Smooth muscle cell (in vitro differentiated cells): ENCODE measurements around the gene NOTCH4. TPM values are rescaled to one million over a fixed set of nuclear protein-coding genes. Genes with fewer than 3 reads are reported as not detected.
"Not testable (repeated sequence)": the region's sequence is repeated elsewhere in the genome, so short reads cannot be mapped to it uniquely, and the experiment has no call there.

Experiments used
- DNase-seq: peaks from one replicate; lab custom pipeline; 2025; ENCODE audit not compliant: unreplicated experiment; lab: John Stamatoyannopoulos, UW
- H2AFZ ChIP-seq: fragments of 200-600 bp; sonication (generic); 2 replicates; pipeline ENCODE4 v1.6.0; 2016; ENCODE audit warnings: antibody characterized with exemption, low read depth, mild to moderate bottlenecking
- H3F3A ChIP-seq: fragments of 200-600 bp; sonication (generic); 2 replicates; pipeline ENCODE4 v1.6.0; 2017; ENCODE audit warnings: antibody characterized with exemption, low read depth
- H3K27ac ChIP-seq: fragments of 200-600 bp; sonication (generic); 2 replicates; pipeline ENCODE4 v1.5.1; 2016; ENCODE audit warnings: low read depth, mild to moderate bottlenecking
- H3K27me3 ChIP-seq: fragments of 200-600 bp; sonication (generic); 2 replicates; pipeline ENCODE4 v1.6.1; 2016; ENCODE audit warnings: low read depth, mild to moderate bottlenecking
- H3K36me3 ChIP-seq: fragments of 200-600 bp; sonication (generic); 2 replicates; pipeline ENCODE4 v1.5.1; 2016; ENCODE audit warnings: low read depth
- H3K4me1 ChIP-seq: fragments of 200-600 bp; sonication (generic); 2 replicates; pipeline ENCODE4 v1.5.1; 2016; ENCODE audit warnings: low read depth
- H3K4me2 ChIP-seq: fragments of 200-600 bp; sonication (generic); 2 replicates; pipeline ENCODE4 v1.6.0; 2016; ENCODE audit warnings: mild to moderate bottlenecking
- H3K4me3 ChIP-seq: fragments of 200-600 bp; sonication (generic); 2 replicates; pipeline ENCODE4 v1.5.1; 2016; ENCODE audit warnings: mild to moderate bottlenecking
- H3K79me2 ChIP-seq: fragments of 200-600 bp; sonication (generic); 2 replicates; pipeline ENCODE4 v1.6.0; 2016; ENCODE audit warnings: low read depth, mild to moderate bottlenecking
- H3K9ac ChIP-seq: fragments of 200-600 bp; sonication (generic); 2 replicates; pipeline ENCODE4 v1.6.0; 2016; ENCODE audit warnings: low read depth
- H3K9me3 ChIP-seq: fragments of 200-600 bp; sonication (generic); replicated peaks from 2 replicates; pipeline ENCODE4 v1.5.1; 2016; ENCODE audit warnings: low read depth
- H4K20me1 ChIP-seq: fragments of 200-600 bp; sonication (generic); 2 replicates; pipeline ENCODE4 v1.6.0; 2016; ENCODE audit warnings: low read depth
- WGBS: methylation state at CpG from one replicate; pipeline ENCODE4 v1.1.7; 2016; ENCODE audit warnings: low lambda C conversion rate; 5-methylcytosine and 5-hydroxymethylcytosine counted together
- polyA plus RNA-seq: library from polyadenylated mRNA; unstranded; fragments of >200 nt; fragmentation: Nextera tagmentation; extraction: Ambion mirVana; gene quantifications from 2 replicates; pipeline ENCODE4 v1.2.1, GENCODE V29; 2016
- total RNA-seq: library from RNA; depleted of rRNA; stranded (reverse); fragments of >200 nt; gene quantifications from 2 replicates; pipeline ENCODE4 v1.2.3, GENCODE V29; 2014
- TF ChIP-seq, protein P1 (sequence below): fragments of 200-600 bp; sonication (generic); IDR thresholded peaks from 2 replicates; pipeline ENCODE4 v1.5.1; 2017; ENCODE audit warnings: borderline replicate concordance, mild to moderate bottlenecking, antibody characterized with exemption; ENCODE audit not compliant: insufficient read depth, poor library complexity, severe bottlenecking

The NOTCH4 gene
- total and polyA plus RNA-seq, 2 experiments from 2014 or later = 0.54 to 1.6 TPM

DNA sequence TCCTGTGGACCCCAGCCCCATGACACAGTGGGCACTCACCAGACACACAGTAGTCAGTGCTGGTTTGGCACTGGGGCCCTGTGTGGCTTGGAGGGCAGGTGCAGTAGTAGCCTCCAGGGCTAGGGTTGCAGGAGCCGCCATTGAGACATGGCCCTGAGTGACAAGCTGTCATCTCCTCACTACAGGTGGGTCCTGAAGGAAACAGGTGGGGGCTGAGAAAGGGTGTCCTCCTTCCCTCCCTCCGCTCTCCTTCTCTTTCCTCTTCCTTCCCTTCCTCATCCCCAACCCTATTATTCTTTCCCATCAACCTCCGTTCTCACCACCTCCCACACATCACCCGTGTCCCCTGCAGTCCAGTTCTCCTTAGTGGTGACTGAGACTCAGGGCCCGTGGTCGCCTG lies 10.2 kb downstream of the NOTCH4 start:
- Histone ChIP-seq H4K20me1 (no peaks in the 10 kb centered on the region), H3K4me1 (no peaks in the 10 kb centered on the region), H3K27me3 (no peaks in the 10 kb centered on the region), H3K4me2 (no peak overlapping the region), H2AFZ (no peak overlapping the region), H3K9me3 (no peaks in the 10 kb centered on the region), H3K27ac (no peak overlapping the region), H3K79me2 (no peaks in the 10 kb centered on the region), H3F3A (no peaks in the 10 kb centered on the region), H3K9ac (no peak overlapping the region), H3K36me3 (no peaks in the 10 kb centered on the region), H3K4me3 (no peak overlapping the region)
- 94% methylated on average over 6 of the region's 6 CpGs for WGBS
- TF ChIP-seq, protein P1, sequence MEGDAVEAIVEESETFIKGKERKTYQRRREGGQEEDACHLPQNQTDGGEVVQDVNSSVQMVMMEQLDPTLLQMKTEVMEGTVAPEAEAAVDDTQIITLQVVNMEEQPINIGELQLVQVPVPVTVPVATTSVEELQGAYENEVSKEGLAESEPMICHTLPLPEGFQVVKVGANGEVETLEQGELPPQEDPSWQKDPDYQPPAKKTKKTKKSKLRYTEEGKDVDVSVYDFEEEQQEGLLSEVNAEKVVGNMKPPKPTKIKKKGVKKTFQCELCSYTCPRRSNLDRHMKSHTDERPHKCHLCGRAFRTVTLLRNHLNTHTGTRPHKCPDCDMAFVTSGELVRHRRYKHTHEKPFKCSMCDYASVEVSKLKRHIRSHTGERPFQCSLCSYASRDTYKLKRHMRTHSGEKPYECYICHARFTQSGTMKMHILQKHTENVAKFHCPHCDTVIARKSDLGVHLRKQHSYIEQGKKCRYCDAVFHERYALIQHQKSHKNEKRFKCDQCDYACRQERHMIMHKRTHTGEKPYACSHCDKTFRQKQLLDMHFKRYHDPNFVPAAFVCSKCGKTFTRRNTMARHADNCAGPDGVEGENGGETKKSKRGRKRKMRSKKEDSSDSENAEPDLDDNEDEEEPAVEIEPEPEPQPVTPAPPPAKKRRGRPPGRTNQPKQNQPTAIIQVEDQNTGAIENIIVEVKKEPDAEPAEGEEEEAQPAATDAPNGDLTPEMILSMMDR = no peak
- no peak for DNase-seq

- H3K4me2 ChIP-seq = no peak overlapping the region
- H3K27ac ChIP-seq = no peak overlapping the region
- 84% methylated on average over 12 of the region's 12 CpGs for WGBS
- TF ChIP-seq, protein P1 = no peak
- DNase-seq = no peak
- H2AFZ ChIP-seq = no peak overlapping the region
- no peaks in the 10 kb centered on the region for H3F3A ChIP-seq
- H3K9ac ChIP-seq = no peak overlapping the region
- H3K4me1 ChIP-seq = no peaks in the 10 kb centered on the region
- no peaks in the 10 kb centered on the region for H3K27me3 ChIP-seq
- no peaks in the 10 kb centered on the region for H4K20me1 ChIP-seq
- no peaks in the 10 kb centered on the region for H3K9me3 ChIP-seq
- no peaks in the 10 kb centered on the region for H3K79me2 ChIP-seq
- no peak overlapping the region for H3K4me3 ChIP-seq
- no peaks in the 10 kb centered on the region for H3K36me3 ChIP-seq
Measured at GRCh38 chr6:32212076-32212760, 11.6 kb downstream of the NOTCH4 start.

- H2AFZ ChIP-seq, H3K27ac ChIP-seq, H3K27me3 ChIP-seq, H4K20me1 ChIP-seq, H3F3A ChIP-seq, H3K4me3 ChIP-seq, H3K9ac ChIP-seq, DNase-seq, H3K79me2 ChIP-seq, H3K9me3 ChIP-seq, H3K4me2 ChIP-seq, H3K36me3 ChIP-seq, H3K4me1 ChIP-seq: not testable (repeated sequence)
- WGBS = 92% methylated on average over 4 of the region's 4 CpGs
Measured at GRCh38 chr6:32211432-32211831, 12.4 kb downstream of the NOTCH4 start.

- Histone ChIP-seq H2AFZ (no peak overlapping the region), H3K9me3 (no peaks in the 10 kb centered on the region), H3K9ac (no peak overlapping the region), H3K79me2 (no peaks in the 10 kb centered on the region), H3K36me3 (no peaks in the 10 kb centered on the region), H3K4me1 (no peaks in the 10 kb centered on the region), H3K27me3 (no peaks in the 10 kb centered on the region), H4K20me1 (no peaks in the 10 kb centered on the region), H3K4me2 (no peak overlapping the region), H3K4me3 (no peak overlapping the region), H3F3A (no peaks in the 10 kb centered on the region), H3K27ac (no peak overlapping the region)
- DNase-seq = no peak
- 84% methylated on average over 5 of the region's 5 CpGs for WGBS
- TF ChIP-seq, protein P1 = no peak
Measured at GRCh38 chr6:32210191-32210601, 13.7 kb downstream of the NOTCH4 start.
